SIG-M5 treated with dmso at 0.1 percent for 504 hours (cell line): Measurements from ENCODE around the gene VGLL3.
"Not testable (repeated sequence)": the region's sequence is repeated elsewhere in the genome, so short reads cannot be mapped to it uniquely, and the experiment has no call there.

Experiments
- DNase-seq: peaks from one replicate; lab custom pipeline; 2025; ENCODE audit not compliant: unreplicated experiment; lab: John Stamatoyannopoulos, UW

VGLL3 gene

GRCh38 chr3:86990012-86990733, 776 bp downstream of the VGLL3 start:
- DNase-seq, result no peak

- no peak for DNase-seq
Measured at GRCh38 chr3:86989611-86990010, 1.3 kb downstream of the VGLL3 start.

- no peak for DNase-seq
Measured at GRCh38 chr3:86989006-86989405, 1.9 kb downstream of the VGLL3 start.

GRCh38 chr3:86988235-86988634, 2.7 kb downstream of the VGLL3 start:
- DNase-seq, result no peak

GRCh38 chr3:86987421-86987715, 3.6 kb downstream of the VGLL3 start:
- DNase-seq, result no peak

- DNase-seq, result no peak
Measured at GRCh38 chr3:86986671-86987420, 4.1 kb downstream of the VGLL3 start.

- DNase-seq, result no peak
Measured at GRCh38 chr3:86985181-86985826, 5.6 kb downstream of the VGLL3 start.

- DNase-seq, result no peak
Measured at GRCh38 chr3:86984271-86984670, 6.7 kb downstream of the VGLL3 start.

GRCh38 chr3:86982883-86983282, 8.1 kb downstream of the VGLL3 start:
- no peak for DNase-seq

- DNase-seq, result no peak
Measured at GRCh38 chr3:86978111-86978551, 12.8 kb downstream of the VGLL3 start.

- DNase-seq, result no peak
Measured at GRCh38 chr3:86976219-86976618, 14.7 kb downstream of the VGLL3 start.

- not testable (repeated sequence) for DNase-seq
Measured at GRCh38 chr3:86974177-86974576, 16.8 kb downstream of the VGLL3 start.

- no peak for DNase-seq
Measured at GRCh38 chr3:86973440-86973839, 17.5 kb downstream of the VGLL3 start.

GRCh38 chr3:86969500-86970189, 21.3 kb downstream of the VGLL3 start:
- DNase-seq, result no peak

- DNase-seq, result no peak
Measured at GRCh38 chr3:86968244-86968932, 22.6 kb downstream of the VGLL3 start.

GRCh38 chr3:86967062-86967461, 23.9 kb downstream of the VGLL3 start:
- DNase-seq, result no peak

- DNase-seq, result no peak
Measured at GRCh38 chr3:86965166-86965565, 25.8 kb downstream of the VGLL3 start.

- DNase-seq, result no peak
Measured at GRCh38 chr3:86963611-86964010, 27.3 kb downstream of the VGLL3 start.

- DNase-seq, result no peak
Measured at GRCh38 chr3:86961297-86961696, 29.7 kb downstream of the VGLL3 start.

GRCh38 chr3:86960550-86960949, 30.4 kb downstream of the VGLL3 start:
- no peak for DNase-seq

GRCh38 chr3:86958534-86958933, 32.4 kb downstream of the VGLL3 start:
- no peak for DNase-seq
